Neural progenitor cell (in vitro differentiated cells): Measurements from ENCODE around the gene GLIS2. TPM values are rescaled to one million over a fixed set of nuclear protein-coding genes. Genes with fewer than 3 reads are reported as not detected.

Experiments used
- DNase-seq: peaks from one replicate; pipeline ENCODE4 v3.0.0-alpha.2; 2016; ENCODE audit warnings: low spot score
- H2AFZ ChIP-seq: fragments of 200-600 bp; sonication (generic); replicated peaks from 2 replicates; pipeline ENCODE4 v1.6.1; 2016; ENCODE audit warnings: antibody characterized with exemption
- H3F3A ChIP-seq: fragments of 200-600 bp; sonication (generic); 2 replicates; pipeline ENCODE4 v1.6.1; 2016; ENCODE audit warnings: antibody characterized with exemption, low read depth
- H3K27ac ChIP-seq: fragments of 200-600 bp; sonication (generic); 2 replicates; pipeline ENCODE4 v1.5.1; 2016; ENCODE audit warnings: mild to moderate bottlenecking
- H3K27me3 ChIP-seq: fragments of 200-600 bp; sonication (generic); 2 replicates; pipeline ENCODE4 v1.6.1; 2016; ENCODE audit warnings: mild to moderate bottlenecking, moderate library complexity
- H3K36me3 ChIP-seq: fragments of 200-600 bp; sonication (generic); 2 replicates; pipeline ENCODE4 v1.5.1; 2016
- H3K4me1 ChIP-seq: fragments of 200-600 bp; sonication (generic); 2 replicates; pipeline ENCODE4 v1.6.1; 2016; ENCODE audit warnings: mixed run types
- H3K4me2 ChIP-seq: fragments of 200-600 bp; sonication (generic); 2 replicates; pipeline ENCODE4 v1.6.1; 2016
- H3K4me3 ChIP-seq: fragments of 200-600 bp; sonication (generic); 2 replicates; pipeline ENCODE4 v1.5.1; 2016
- H3K79me2 ChIP-seq: fragments of 200-600 bp; sonication (generic); 2 replicates; pipeline ENCODE4 v1.6.1; 2016; ENCODE audit warnings: low read depth
- H3K9ac ChIP-seq: fragments of 200-600 bp; sonication (generic); 2 replicates; pipeline ENCODE4 v1.6.1; 2016
- H3K9me3 ChIP-seq: fragments of 200-600 bp; sonication (generic); 2 replicates; pipeline ENCODE4 v1.5.1; 2016; ENCODE audit warnings: low read depth
- H4K20me1 ChIP-seq: fragments of 200-600 bp; sonication (generic); 2 replicates; pipeline ENCODE4 v1.6.1; 2016; ENCODE audit warnings: low read depth
- H3K27ac Mint-ChIP-seq: 3 replicates; pipeline ENCODE4 v1.8.0; 2021; ENCODE audit warnings: mixed read lengths
- H3K27me3 Mint-ChIP-seq: 2 replicates; pipeline ENCODE4 v1.8.0; 2022; ENCODE audit warnings: low read depth, mild to moderate bottlenecking, inconsistent platforms, moderate library complexity, mixed read lengths; ENCODE audit not compliant: insufficient read depth
- H3K36me3 Mint-ChIP-seq: 3 replicates; pipeline ENCODE4 v1.8.0; 2021; ENCODE audit warnings: mixed read lengths
- H3K4me1 Mint-ChIP-seq: 3 replicates; pipeline ENCODE4 v1.8.0; 2021; ENCODE audit warnings: mixed read lengths
- H3K4me3 Mint-ChIP-seq: 3 replicates; pipeline ENCODE4 v1.8.0; 2021; ENCODE audit warnings: mild to moderate bottlenecking, moderate library complexity, mixed read lengths
- H3K9me3 Mint-ChIP-seq: 3 replicates; pipeline ENCODE4 v1.8.0; 2020; ENCODE audit warnings: mixed read lengths
- CTCF ChIP-seq: fragments of 200-600 bp; sonication (generic); IDR thresholded peaks from 2 replicates; pipeline ENCODE4 v1.5.1; 2017; ENCODE audit warnings: antibody characterized with exemption, mild to moderate bottlenecking
- EZH2 ChIP-seq: fragments of 200-600 bp; sonication (generic); IDR thresholded peaks from 2 replicates; pipeline ENCODE4 v1.6.1; 2017; ENCODE audit warnings: antibody characterized with exemption, mild to moderate bottlenecking, moderate library complexity
- EZH2phosphoT487 ChIP-seq: fragments of 200-600 bp; sonication (generic); IDR thresholded peaks from 2 replicates; pipeline ENCODE4 v1.6.1; 2017; ENCODE audit warnings: antibody characterized with exemption
- total RNA-seq: library from RNA; depleted of rRNA; stranded (reverse); fragments of >200 nt; gene quantifications from 2 replicates; pipeline ENCODE4 v1.2.3, GENCODE V29; 2015; ENCODE audit warnings: low replicate concordance

GLIS2 gene
- total RNA-seq, 1 donor from 2014 or later: 0.15 TPM

- Histone ChIP-seq H3K9ac (no peak overlapping the region), H4K20me1 (peaks cover 42% of the 10 kb centered on the region), H3K27me3 (no peaks in the 10 kb centered on the region), H3K4me2 (no peak overlapping the region), H3K9me3 (no peaks in the 10 kb centered on the region), H3K79me2 (peaks cover 4% of the 10 kb centered on the region), H3K4me1 (peaks cover 40% of the 10 kb centered on the region), H3K36me3 (no peaks in the 10 kb centered on the region), H3K27ac (no peak overlapping the region), H3K4me3 (no peak overlapping the region), H3F3A (peaks cover 19% of the 10 kb centered on the region), H2AFZ (no peak overlapping the region)
- DNase-seq: no peak
- peaks cover 40% of the 10 kb centered on the region for H3K4me1 Mint-ChIP-seq
- no peaks in the 10 kb centered on the region for H3K9me3 Mint-ChIP-seq
- H3K36me3 Mint-ChIP-seq: no peaks in the 10 kb centered on the region
- TF ChIP-seq CTCF (no peak), EZH2 (no peak), EZH2phosphoT487 (no peak)
- peak overlapping the region; percentile 46 for H3K4me3 Mint-ChIP-seq
- peak overlapping the region; percentile 94 for H3K27ac Mint-ChIP-seq
- H3K27me3 Mint-ChIP-seq: peaks cover 3% of the 10 kb centered on the region
These were observed 62.3 kb downstream of the GLIS2 start for GRCh38 chr16:4378161-4378666.

GRCh38 chr16:4378999-4379690 is 63.3 kb downstream of the GLIS2 start:
- no peak for TF ChIP-seq CTCF
- TF ChIP-seq EZH2: no peak
- TF ChIP-seq EZH2phosphoT487: no peak
- Mint-ChIP-seq H3K36me3 (no peaks in the 10 kb centered on the region), H3K27ac (no peak overlapping the region), H3K9me3 (no peaks in the 10 kb centered on the region), H3K4me3 (no peak overlapping the region), H3K4me1 (peaks cover 36% of the 10 kb centered on the region), H3K27me3 (peaks cover 4% of the 10 kb centered on the region)
- Histone ChIP-seq H3K9me3 (no peaks in the 10 kb centered on the region), H3F3A (peaks cover 10% of the 10 kb centered on the region), H3K27ac (no peak overlapping the region), H4K20me1 (peaks cover 35% of the 10 kb centered on the region), H3K79me2 (peaks cover 4% of the 10 kb centered on the region), H3K4me2 (no peak overlapping the region), H3K27me3 (no peaks in the 10 kb centered on the region), H3K4me1 (peaks cover 31% of the 10 kb centered on the region), H3K36me3 (no peaks in the 10 kb centered on the region), H3K4me3 (no peak overlapping the region), H3K9ac (no peak overlapping the region), H2AFZ (no peak overlapping the region)
- no peak for DNase-seq

- no peak overlapping the region for H2AFZ ChIP-seq
These were observed 64.5 kb downstream of the GLIS2 start for GRCh38 chr16:4380119-4381063.

More at GRCh38 chr16:4380119-4381063, 64.5 kb downstream of the GLIS2 start:
- no peak for TF ChIP-seq CTCF
- TF ChIP-seq EZH2: no peak
- TF ChIP-seq EZH2phosphoT487: no peak
- Histone ChIP-seq H3K27me3 (no peaks in the 10 kb centered on the region), H3K4me1 (peaks cover 21% of the 10 kb centered on the region), H3K36me3 (no peaks in the 10 kb centered on the region), H3K4me2 (no peak overlapping the region), H4K20me1 (peaks cover 26% of the 10 kb centered on the region), H3F3A (no peaks in the 10 kb centered on the region), H3K4me3 (no peak overlapping the region), H3K9me3 (no peaks in the 10 kb centered on the region), H3K79me2 (no peaks in the 10 kb centered on the region), H3K9ac (no peak overlapping the region), H3K27ac (no peak overlapping the region)
- no peak overlapping the region for H3K4me3 Mint-ChIP-seq
- H3K9me3 Mint-ChIP-seq: no peaks in the 10 kb centered on the region
- peaks cover 30% of the 10 kb centered on the region for H3K4me1 Mint-ChIP-seq
- H3K36me3 Mint-ChIP-seq: no peaks in the 10 kb centered on the region
- no peak for DNase-seq
- H3K27ac Mint-ChIP-seq: peak overlapping the region; percentile 46
- peaks cover 4% of the 10 kb centered on the region for H3K27me3 Mint-ChIP-seq
